Measurements from ENCODE around the gene HAUS6.
"Not testable (repeated sequence)": the region's sequence is repeated elsewhere in the genome, so short reads cannot be mapped to it uniquely, and the experiment has no call there.

The HAUS6 gene

DNA sequence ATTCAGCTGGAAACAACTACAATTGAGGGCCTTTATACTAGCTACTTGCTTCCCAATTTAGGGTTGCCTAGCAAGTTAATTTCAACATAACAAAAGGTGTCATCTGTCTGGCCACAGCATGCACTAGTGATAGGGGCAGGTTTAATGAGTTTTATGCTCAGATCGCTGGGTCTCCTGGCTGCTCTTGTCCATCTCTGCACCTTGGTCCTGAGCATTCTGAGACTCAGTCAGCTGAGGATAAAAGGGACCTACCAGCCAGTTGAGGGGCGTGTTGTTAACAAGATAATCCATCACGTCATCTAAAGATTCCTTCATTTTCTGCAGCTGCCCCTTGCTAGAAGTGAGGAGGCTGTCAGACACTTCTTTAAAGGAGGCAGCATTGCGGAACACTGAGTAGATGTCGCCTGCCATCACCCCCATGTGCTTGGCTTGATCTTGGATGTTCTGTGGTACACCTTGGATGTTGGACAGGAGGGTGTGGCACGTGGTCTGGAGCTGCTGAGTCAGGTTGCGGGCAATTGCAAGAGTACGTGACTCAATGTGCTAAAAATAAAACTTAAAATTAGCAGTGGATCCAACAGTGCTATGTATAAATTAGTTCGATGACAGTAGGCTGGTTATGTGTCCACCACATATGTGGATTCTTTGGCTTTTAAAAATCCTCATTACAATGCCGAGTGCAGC lies 13.5 kb upstream of the HAUS6 start:
- DNase-seq = no peak

DNA sequence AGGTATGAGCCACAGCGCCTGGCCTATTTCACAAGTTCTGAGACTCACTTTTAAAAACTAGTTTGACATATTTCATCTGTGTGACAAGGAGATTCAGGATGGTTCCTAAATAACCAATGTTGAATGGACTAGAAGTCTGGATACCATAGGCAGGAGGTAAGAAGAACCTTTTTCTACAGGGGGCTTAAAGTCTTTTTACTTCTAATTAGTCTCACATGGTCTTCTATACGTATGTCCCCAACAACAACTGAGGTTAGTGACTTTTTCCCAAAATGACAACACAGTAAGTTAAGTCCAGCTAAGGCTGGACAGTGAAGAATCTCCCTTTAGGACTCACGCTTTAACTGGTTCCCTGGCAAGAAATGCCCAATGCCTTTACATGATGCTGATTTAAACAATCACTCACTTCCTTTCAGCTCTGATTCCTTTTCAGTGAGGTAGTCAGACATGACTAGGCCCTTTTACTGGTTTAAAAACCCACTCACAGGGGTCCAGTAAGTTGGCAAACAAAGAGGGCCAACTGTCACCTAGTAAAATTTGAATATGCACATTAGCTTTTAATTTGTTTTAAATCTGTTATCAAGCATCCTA lies 12.1 kb upstream of the HAUS6 start:
- no peak for DNase-seq

DNA sequence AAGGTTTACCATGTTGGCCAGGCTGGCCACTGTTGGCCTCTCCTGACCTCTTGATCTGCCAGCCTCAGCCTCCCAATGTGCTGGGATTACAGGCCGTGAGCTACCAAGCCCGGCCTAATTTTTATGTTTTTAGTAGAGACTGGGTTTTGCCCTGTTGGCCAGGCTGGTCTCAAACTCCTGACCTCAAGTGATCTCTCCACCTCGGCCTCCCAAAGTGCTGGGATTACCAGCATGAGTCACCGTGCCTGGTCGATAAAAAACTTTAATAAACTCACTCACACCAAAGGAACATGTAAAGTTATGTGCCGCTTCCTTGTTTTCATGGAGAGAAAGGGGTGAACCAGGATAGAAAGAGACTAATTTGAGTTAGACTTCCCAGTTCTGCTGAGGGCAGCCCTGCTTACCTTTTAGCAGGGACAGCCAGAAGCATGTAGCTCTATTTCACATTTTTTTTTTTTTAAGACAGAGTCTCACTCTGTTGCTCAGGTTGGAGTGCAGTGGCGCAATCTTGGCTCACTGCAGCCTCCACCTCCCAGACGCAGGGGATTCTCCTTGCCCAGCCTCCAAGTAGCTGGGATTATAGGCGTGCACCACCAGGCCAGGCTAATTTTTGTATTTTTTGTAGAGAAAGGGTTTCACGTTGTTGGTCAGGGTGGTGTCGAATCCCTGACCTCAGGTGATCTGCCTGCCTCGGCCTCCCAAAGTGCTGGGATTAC lies 11.4 kb upstream of the HAUS6 start:
- DNase-seq = no peak

DNA sequence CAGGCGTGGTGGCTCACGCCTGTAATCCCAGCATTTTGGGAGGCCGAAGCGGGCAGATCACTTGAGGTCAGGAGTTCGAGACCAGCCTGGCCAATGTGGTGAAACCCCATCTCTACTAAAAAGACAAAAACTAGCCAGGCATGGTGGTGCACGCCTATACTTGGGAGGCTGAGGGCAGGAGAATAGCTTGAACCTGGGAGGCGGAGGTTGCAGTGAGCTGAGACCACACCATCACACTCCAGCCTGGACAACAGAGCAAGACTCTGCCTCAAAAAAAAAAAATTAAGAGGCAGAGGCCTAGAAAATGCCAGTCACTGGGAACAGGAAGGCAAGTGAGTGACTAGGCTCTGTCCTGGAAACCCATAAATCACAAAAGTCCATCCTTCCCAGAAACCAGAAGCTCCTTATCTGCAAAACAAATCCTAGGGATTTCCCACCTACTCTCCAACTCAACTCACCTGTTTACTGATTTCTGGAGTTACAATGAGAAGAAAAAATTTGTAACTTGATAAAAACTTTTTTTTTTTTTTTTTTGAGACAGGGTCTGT lies 10.4 kb upstream of the HAUS6 start:
- not testable (repeated sequence) for DNase-seq

DNA sequence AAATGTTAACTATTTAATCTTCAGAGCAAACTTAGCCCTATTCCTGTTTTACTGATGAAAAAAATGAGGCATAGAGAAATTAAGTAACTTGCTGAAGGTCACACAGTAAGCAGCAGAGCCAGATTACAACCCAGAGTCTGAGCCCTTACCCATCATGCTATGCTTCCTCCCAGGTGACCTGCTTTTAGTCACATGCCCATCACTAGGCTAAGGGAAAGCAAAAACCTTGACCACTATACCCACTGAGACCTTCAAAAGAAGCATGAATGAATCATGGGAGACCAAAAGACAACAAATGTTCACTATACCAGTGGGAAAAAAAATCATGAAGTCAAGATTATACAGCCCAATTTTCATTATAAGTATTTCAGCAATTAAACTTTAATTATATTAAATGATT lies 5.3 kb upstream of the HAUS6 start:
- DNase-seq = no peak

DNA sequence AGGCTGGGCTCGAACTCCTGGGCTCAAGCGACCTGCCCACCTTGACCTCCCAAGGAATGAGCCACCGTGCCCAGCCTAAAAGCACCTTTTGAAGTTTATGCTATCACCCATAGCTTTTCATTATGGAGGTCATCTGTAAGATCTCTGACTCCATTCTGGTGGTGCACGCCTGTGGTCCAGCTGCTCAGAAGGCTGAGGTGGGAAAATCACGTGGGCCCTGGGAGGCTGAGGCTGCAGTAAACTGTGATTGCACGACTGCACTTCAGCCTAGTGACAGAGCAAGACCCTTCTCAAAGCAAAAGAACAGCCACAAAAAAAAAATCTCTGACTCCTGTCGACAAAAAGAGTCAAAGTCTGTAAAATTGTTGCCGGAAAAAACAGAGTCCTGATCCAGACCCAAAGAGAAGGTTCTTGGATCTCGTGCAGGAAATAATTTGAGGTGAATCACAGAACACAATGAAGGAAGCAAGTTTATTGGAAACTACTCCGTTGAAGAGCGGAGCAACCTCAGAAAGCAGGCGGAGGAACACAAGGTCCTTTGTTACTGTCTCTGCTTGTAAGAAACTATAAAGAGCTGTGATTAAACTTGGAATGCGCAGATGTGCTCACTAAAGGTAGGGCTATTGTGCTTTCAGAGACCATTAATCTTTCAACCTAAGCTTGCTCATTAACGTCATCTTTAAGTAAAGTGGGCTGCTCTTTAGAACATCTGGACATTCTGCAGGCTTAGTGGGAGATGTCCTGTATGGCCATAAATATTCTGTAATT lies 2.0 kb upstream of the HAUS6 start:
- DNase-seq = no peak

DNA sequence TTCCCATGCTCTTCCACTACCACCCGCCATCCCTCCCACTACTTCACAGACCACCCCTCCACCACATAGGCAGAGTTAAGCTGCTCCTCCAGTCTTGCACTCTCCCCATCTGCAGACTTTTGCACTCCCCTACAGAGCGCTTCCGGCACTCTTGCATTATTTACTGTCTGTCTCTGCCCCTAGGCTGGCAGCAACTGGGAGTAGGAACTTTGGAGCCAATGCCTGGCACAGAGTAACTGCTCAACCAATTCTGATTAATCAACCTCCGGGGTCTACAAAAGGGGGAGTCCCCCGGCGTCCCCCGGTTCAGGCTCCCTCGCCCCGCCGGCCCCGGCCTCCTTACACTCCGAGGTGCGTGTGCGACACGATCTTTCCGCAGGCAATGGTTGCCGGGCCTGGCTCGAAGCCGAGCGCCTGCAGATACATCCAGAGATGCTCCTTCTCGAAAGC lies 498 bp downstream of the HAUS6 start:
- no peak for DNase-seq

DNA sequence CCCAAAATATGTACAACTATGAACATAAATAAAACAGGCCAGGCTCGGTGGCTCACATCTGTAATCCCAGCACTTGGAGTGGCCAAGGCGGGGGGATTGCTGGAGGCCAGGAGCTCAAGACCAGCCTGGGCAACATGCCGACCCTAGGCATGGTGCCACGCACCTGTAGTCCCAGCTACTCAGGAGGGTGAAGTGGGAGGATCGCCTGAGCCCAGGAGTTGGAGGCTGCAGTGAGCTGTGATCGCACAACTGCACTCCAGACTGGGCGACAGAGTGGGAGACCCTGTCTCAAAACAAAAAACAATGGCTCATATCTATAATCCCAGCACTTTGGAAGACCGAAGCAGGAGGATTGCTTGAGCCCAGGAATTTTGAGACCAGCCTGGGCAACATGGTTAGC lies 1.5 kb downstream of the HAUS6 start:
- DNase-seq = no peak

DNA sequence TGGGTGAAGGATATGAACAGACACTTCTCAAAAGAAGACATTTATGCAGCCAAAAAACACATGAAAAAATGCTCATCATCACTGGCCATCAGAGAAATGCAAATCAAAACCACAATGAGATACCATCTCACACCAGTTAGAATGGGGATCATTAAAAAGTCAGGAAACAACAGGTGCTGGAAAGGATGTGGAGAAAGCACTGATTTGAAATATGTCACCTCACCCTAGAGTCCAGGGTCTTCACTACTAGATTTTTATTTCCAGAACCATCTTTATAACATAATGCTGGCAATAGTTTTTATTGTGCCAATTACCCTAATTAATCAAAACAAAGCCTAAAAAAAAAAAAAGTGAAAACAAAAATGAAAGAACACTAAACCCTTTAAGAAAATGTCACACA lies 5.3 kb downstream of the HAUS6 start:
- not testable (repeated sequence) for DNase-seq

DNA sequence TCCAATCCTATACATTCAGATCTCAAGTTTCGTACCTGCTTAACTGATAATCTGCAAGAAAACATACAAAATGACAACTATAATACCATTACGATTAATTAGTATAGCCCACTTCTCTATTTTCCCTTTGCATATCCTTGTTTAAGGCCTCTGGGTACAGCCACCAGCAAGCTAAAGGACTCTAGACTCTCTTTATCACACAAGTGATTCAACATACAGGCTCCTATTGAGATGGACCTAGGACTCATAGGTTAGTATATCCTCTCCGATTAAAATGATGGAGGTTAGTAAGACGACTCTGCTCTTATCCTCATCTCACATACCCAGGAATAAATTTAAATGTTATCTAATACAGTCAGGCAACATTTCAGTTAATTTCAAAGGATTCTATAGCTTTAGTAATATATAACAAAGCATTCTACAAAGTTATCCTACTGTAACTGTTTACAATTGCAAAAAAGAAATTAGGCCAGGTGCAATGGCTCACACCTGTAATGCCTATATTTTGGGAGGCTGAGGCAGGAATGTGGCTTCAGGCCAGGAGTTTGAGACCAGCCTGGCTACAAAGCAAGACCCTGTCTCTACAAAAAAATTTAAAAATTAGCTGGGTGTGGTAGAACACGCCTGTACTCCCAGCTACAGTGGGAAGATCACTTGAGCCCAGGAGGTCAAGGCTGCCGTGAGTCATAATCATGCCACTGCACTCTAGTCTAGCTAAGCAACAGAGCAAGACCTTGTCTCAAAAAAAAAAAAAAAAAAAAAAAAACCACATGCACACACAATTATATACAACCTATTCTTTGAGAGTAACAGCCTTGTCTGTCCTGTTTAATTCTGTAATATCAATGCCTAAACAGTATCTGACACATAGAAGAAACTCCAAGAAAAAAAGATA lies 15.4 kb downstream of the HAUS6 start:
- DNase-seq = no peak

DNA sequence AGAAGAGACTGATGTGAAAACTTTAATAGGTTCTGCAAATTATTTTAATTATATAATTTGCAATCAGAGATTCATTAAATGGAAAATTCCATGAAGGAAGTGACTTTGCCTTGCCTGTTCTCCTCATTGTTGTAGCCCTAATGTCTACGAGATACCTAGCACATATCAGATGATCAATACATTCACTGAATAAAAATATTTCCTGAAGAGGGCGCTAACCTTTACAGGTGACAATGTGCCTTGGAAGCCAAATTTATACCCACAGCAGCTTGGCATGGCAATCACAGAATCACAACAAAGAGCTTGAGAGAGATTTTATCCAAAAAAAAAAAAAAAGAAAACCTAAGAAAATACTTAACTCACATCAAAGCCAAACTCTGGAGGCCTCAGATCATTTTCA lies 17.4 kb downstream of the HAUS6 start:
- DNase-seq = no peak

DNA sequence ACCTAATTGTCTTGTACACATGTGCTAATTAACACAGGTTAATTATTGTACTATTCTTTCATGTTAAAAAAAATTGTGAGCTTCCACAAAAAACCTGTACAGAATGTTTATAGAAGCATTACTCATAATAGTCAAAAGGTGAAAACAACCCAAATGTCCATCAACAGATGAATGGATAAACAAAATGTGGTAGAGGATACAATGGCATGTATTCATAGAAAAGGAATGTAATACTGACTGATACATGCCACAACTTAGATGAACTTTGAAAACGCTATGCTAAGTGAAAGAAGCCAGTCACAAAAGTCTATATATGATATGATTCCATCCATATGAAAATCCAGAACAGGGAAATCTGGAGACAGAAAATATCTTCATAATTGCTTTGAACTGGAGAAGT lies 27.9 kb downstream of the HAUS6 start:
- no peak for DNase-seq

DNA sequence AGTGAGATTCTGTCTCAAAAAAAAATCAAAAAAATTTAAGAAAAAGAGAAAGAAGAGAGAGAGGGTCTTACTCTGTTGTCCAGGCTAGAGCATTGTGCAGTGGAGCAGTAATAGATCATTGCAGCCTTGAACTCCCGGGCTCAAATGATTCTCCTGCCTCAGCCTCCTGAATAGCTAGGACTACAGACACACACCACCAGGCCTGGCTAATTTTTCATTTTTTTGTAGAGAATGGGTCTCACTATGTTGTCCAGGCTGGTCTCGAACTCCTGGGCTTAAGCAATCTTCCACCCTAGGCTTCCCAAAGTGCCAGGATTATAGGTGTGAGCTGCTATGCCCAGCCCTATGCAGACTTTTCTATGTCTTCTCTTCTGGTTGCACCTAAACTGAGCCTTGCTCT lies 28.5 kb downstream of the HAUS6 start:
- no peak for DNase-seq

DNA sequence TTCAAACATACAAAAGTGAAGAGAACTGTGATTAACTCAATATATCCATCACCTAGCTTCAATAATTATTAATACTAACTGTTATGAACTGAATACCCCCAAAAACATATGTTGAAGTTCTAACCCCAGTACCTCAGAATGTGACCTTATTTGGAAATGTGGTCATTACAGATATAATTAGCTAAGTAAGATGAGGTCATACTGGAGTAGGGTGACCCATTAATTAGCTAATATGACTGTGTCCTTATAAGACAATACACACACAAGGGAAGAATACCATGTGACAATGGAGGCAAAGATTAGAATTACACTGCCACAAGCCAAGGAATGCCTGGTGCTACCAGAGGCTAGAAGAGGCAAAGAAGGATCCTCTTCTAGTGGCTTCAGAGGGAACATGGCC lies 45.7 kb downstream of the HAUS6 start:
- DNase-seq = no peak

DNA sequence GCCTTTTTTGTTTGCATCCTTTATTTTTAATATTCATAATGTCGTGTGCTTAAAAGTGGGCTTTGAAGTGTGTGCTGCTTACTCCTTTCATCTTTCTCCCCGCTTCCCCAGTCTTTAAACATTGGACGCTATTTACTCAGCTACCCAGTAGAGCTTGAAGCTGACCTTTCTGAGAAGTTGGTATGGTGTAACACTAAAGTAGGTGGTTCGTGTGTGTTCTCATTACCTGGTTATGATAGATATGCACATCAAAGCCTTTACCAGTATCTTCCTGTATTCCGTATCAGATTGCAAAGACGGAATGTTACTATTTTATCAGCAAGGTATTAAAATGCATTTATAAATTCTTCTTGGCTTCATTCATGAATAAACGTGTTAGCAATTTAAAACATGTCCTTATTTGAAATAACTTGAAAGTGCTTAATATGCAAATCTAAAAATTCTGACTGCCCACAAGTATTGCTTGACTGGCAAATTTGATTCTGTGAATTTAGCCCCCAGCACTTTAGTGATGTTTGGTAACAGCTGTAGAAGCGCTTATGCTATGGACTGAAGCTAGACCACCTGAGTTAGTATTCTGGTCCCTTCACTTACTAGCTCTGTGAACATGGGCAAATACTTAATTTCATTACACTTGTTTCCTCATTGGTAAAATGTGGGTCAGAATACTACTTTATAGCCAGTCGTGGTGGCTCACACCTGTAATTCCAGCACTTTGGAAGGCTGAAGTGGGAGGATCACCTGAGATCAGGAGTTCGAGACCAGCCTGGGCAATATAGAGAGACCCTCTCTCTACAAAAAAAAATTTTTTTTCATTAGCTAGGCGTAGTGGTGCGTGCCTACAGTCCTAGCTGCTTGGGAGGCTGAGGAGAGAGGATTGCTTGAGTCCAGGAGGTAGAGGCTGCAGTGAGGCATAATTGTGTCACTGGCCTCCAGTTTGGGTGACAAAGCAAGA lies 51.8 kb downstream of the HAUS6 start:
- DNase-seq = peak; percentile 41

DNA sequence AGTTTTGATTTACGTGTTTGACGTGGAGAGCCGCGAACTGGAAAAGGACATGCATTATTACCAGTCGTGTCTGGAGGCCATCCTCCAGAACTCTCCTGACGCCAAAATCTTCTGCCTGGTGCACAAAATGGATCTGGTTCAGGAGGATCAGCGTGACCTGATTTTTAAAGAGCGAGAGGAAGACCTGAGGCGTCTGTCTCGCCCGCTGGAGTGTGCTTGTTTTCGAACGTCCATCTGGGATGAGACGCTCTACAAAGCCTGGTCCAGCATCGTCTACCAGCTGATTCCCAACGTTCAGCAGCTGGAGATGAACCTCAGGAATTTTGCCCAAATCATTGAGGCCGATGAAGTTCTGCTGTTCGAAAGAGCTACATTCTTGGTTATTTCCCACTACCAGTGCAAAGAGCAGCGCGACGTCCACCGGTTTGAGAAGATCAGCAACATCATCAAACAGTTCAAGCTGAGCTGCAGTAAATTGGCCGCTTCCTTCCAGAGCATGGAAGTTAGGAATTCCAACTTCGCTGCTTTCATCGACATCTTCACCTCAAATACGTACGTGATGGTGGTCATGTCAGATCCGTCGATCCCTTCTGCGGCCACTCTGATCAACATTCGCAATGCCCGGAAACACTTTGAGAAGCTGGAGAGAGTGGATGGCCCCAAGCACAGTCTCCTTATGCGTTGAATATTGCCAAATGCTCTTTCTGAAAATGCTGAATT lies 52.6 kb downstream of the HAUS6 start:
- peak; percentile 48 for DNase-seq

DNA sequence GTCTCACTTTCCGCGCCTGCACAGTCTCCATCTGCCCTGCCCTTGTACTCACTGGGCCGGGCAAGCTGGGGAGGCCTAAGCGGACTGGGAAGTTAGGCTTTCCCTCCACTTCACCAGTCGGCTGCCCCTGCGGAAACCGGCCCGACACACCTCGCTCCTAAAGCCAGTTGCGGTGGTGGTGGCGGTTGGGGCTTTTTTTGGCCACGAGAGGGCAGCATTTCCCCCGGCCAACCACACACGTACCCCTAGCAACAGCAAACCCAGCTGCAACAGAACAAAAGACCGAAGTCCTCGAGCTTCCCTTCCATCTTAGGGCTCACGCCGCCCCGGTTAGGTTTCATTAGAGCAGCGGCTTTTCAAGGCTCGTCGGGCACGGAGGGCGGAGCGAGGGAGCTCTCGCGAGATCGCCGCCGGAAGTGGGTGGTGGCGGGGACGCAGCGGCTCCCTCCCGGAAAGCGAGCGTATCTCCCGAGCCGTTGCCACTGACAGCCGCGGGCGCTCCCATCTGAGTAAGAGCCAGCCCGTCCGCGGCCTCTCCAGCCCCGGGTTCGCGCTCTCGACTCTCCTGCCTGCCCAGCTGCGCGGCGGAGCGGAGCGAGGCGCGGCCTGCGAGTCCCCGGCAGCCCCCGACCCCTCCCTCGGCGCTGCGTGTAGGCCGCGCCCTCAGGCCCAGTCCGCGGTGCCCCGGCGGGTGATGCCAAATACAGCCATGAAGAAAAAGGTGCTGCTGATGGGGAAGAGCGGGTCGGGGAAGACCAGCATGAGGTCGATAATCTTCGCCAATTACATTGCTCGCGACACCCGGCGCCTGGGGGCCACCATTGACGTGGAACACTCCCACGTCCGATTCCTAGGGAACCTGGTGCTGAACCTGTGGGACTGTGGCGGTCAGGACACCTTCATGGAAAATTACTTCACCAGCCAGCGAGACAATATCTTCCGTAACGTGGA lies 53.5 kb downstream of the HAUS6 start, which contains the start of gene RRAGA:
TSS of gene RRAGA (plus strand) at position 462 of the 951 bp plus-strand sequence. CDS start at position 695, 233 bp downstream.
- DNase-seq = peak; percentile 93

DNA sequence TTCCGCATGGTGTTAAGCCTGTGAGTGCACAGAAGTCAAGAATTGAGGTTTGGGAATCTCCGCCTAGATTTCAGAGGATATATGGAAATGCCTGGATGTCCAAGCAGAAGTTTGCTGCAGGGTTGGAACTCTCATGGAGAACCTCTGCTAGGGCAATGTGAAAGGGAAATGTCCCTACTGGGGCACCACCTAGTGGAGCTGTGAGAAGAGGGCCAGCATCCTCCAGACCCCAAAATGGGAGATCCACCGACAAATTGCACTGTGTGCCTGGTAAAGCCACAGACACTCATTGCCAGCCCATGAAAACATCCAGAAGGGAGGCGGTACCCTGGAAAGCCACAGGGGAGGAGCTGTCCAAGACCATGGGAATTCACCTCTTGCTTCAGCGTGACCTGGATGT lies 66.1 kb downstream of the HAUS6 start:
- no peak for DNase-seq

DNA sequence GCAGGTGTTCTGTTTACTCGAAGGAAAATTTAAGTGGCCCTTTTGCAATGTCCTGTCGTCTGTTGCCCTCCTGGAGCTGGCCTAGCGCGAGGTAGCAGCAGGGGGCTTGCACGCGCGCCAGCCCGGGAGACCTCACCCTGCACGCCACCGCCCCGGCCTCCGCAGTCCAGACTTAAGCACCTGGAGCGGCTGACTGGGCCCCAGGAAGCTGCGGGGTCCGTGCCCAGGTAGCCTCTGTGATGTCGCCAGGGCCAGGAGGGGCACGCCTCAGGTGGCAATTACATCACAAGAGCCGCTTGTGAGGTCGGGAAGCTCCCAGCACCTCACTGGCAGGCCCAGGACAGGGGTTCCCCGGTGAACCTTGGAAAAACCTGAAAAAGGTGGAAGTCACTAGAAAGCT lies 69.7 kb downstream of the HAUS6 start, which contains the start of gene SAXO1:
TSS of gene SAXO1 (minus strand) at position 195 of the 400 bp plus-strand sequence. CDS start 301 bp downstream, outside the sequence.
- DNase-seq = no peak

Data from NCI-H526 treated with DMSO at 0.1 percent for 48 hours (cell line).